ENCODE measurements around the gene NUBP1.

NUBP1 gene

DNA sequence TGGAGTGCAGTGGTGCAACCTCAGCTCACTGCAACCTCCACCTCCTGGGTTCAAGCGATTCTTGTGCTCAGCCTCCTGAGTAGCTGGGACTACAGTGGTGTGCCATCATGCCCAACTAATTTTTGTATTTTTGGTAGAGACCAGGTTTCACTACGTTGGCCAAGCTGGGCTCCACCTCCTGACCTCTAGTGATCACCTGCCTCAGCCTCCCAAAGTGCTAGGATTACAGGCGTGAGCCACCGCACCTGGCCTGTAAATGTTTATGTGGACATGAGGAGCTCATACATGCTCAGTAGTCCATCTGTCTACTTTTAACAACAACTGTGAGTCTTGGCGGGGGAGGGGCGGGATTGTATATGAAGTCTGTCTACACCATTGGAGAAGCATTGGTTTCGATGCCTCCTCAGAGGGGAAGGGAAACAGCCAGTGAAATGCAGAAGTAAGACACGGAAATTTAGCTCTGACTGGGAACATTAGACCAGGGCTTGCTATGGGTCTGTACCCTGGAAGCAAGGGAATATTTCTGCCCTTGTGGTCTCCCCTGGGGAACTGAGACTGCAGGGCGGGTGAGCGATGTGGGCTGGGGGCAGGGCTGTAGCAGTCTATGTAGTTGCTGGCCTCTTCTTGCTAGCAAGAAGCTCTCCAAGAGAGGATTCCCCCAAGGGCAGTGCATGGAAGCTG lies 9.3 kb downstream of the NUBP1 start:
- Histone ChIP-seq H3K4me1 (ENCODE audit: control insufficient read depth, insufficient read depth, low read length) (peaks cover 12% of the 10 kb centered on the region), H3K36me3 (ENCODE audit: control insufficient read depth, insufficient read depth, low read length, severe bottlenecking) (peaks cover 21% of the 10 kb centered on the region), H3K9ac (ENCODE audit: low read length) (no peak overlapping the region), H3K27me3 (replicated peaks; ENCODE audit: control insufficient read depth, insufficient read depth, low read length) (no peaks in the 10 kb centered on the region), H3K9me3 (ENCODE audit: control insufficient read depth, low read length) (no peaks in the 10 kb centered on the region), H3K4me3 (ENCODE audit: low read length) (no peak overlapping the region)
- no peak for DNase-seq (ENCODE audit: low read depth)

- H3K36me3 ChIP-seq (ENCODE audit: control insufficient read depth, insufficient read depth, low read length, severe bottlenecking) = peaks cover 28% of the 10 kb centered on the region
- no peak overlapping the region for H3K4me3 ChIP-seq (ENCODE audit: low read length)
- no peaks in the 10 kb centered on the region for H3K9me3 ChIP-seq (ENCODE audit: control insufficient read depth, low read length)
- H3K27me3 ChIP-seq (replicated peaks; ENCODE audit: control insufficient read depth, insufficient read depth, low read length) = no peaks in the 10 kb centered on the region
- H3K4me1 ChIP-seq (ENCODE audit: control insufficient read depth, insufficient read depth, low read length) = peaks cover 11% of the 10 kb centered on the region
- no peak overlapping the region for H3K9ac ChIP-seq (ENCODE audit: low read length)
- DNase-seq (ENCODE audit: low read depth) = no peak
Measured at GRCh38 chr16:10753670-10754069, 10.0 kb downstream of the NUBP1 start.

DNA sequence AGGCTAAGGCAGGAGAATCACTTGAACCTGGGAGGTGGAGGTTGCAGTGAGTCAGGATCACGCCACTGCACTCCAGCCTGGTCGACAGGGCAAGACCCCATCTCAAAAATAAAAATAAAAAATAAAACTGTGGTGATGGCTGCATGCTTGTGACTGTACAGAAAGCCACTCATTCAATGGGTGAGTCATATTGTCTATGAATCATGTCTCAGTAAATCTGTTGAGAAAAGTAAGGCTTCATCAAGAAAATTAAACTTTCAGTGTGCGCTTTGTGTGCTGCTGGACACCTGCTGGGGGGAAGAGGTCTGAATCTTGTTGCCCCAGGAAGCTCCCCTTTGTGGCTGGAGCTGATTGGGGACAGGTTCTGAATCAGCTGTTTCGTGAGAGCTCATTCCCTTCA lies 11.3 kb downstream of the NUBP1 start:
- DNase-seq (ENCODE audit: low read depth) = peak; percentile 42
- Histone ChIP-seq H3K36me3 (ENCODE audit: control insufficient read depth, insufficient read depth, low read length, severe bottlenecking) (peaks cover 39% of the 10 kb centered on the region), H3K27me3 (replicated peaks; ENCODE audit: control insufficient read depth, insufficient read depth, low read length) (no peaks in the 10 kb centered on the region), H3K9me3 (ENCODE audit: control insufficient read depth, low read length) (no peaks in the 10 kb centered on the region), H3K4me1 (ENCODE audit: control insufficient read depth, insufficient read depth, low read length) (no peaks in the 10 kb centered on the region), H3K4me3 (ENCODE audit: low read length) (no peak overlapping the region), H3K9ac (ENCODE audit: low read length) (no peak overlapping the region)

- Histone ChIP-seq H3K36me3 (ENCODE audit: control insufficient read depth, insufficient read depth, low read length, severe bottlenecking) (peaks cover 55% of the 10 kb centered on the region), H3K4me3 (ENCODE audit: low read length) (no peak overlapping the region), H3K4me1 (ENCODE audit: control insufficient read depth, insufficient read depth, low read length) (no peaks in the 10 kb centered on the region), H3K27me3 (replicated peaks; ENCODE audit: control insufficient read depth, insufficient read depth, low read length) (no peaks in the 10 kb centered on the region), H3K9ac (ENCODE audit: low read length) (no peak overlapping the region), H3K9me3 (ENCODE audit: control insufficient read depth, low read length) (no peaks in the 10 kb centered on the region)
- DNase-seq (ENCODE audit: low read depth) = no peak
Measured at GRCh38 chr16:10756574-10756973, 12.9 kb downstream of the NUBP1 start.

GRCh38 chr16:10760858-10761257 lies 17.2 kb downstream of the NUBP1 start:
- DNase-seq (ENCODE audit: low read depth) = no peak
- Histone ChIP-seq H3K27me3 (replicated peaks; ENCODE audit: control insufficient read depth, insufficient read depth, low read length) (no peaks in the 10 kb centered on the region), H3K4me1 (ENCODE audit: control insufficient read depth, insufficient read depth, low read length) (no peaks in the 10 kb centered on the region), H3K9ac (ENCODE audit: low read length) (no peak overlapping the region), H3K36me3 (ENCODE audit: control insufficient read depth, insufficient read depth, low read length, severe bottlenecking) (peaks cover 83% of the 10 kb centered on the region), H3K4me3 (ENCODE audit: low read length) (no peak overlapping the region), H3K9me3 (ENCODE audit: control insufficient read depth, low read length) (no peaks in the 10 kb centered on the region)

DNA sequence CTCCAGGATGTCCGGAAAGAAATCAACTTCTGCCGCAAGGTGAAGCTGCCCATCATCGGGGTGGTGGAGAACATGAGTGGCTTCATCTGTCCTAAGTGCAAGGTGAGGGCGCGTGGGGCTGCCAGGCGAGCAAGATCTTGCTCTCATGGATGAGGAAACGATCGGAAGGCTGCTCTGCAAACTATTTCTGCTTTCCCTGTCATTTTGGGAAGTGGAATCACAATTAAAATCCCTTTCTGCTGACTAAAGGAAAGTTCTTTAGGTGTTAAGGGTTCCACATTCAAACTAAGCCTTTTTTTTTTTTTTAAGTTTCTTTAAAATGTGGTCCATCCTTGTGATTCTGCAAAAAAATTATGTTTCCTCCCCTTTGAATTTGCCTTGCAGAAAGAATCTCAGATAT lies 17.7 kb downstream of the NUBP1 start:
- no peaks in the 10 kb centered on the region for H3K4me1 ChIP-seq (ENCODE audit: control insufficient read depth, insufficient read depth, low read length)
- H3K27me3 ChIP-seq (replicated peaks; ENCODE audit: control insufficient read depth, insufficient read depth, low read length) = no peaks in the 10 kb centered on the region
- peaks cover 82% of the 10 kb centered on the region for H3K36me3 ChIP-seq (ENCODE audit: control insufficient read depth, insufficient read depth, low read length, severe bottlenecking)
- no peaks in the 10 kb centered on the region for H3K9me3 ChIP-seq (ENCODE audit: control insufficient read depth, low read length)
- no peak for DNase-seq (ENCODE audit: low read depth)
- H3K9ac ChIP-seq (ENCODE audit: low read length) = no peak overlapping the region
- H3K4me3 ChIP-seq (ENCODE audit: low read length) = no peak overlapping the region

- Histone ChIP-seq H3K36me3 (ENCODE audit: control insufficient read depth, insufficient read depth, low read length, severe bottlenecking) (peaks cover 72% of the 10 kb centered on the region), H3K9ac (ENCODE audit: low read length) (no peak overlapping the region), H3K27me3 (replicated peaks; ENCODE audit: control insufficient read depth, insufficient read depth, low read length) (no peaks in the 10 kb centered on the region), H3K4me1 (ENCODE audit: control insufficient read depth, insufficient read depth, low read length) (no peaks in the 10 kb centered on the region), H3K4me3 (ENCODE audit: low read length) (no peak overlapping the region), H3K9me3 (ENCODE audit: control insufficient read depth, low read length) (no peaks in the 10 kb centered on the region)
- no peak for DNase-seq (ENCODE audit: low read depth)
Measured at GRCh38 chr16:10762336-10763016, 18.8 kb downstream of the NUBP1 start.

DNA sequence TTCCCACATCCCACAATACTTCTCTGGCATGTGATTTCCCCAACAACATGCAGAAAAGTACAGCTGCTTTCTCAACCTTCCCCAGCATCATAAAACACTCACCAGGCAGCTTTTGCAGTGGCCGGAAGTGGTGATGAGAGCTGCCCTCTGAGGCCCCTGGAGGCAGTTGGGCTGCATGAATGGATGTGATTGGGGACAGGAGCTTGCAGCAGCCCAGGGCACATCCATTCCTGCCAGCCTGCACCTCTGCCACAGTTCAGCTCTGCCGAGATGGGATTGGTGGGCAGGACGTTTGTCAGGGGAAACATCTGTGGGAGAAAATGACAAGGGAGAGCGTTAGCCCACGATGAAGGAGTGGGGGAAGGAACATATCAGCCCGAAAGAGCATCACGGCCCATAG lies 19.8 kb downstream of the NUBP1 start:
- Histone ChIP-seq H3K36me3 (ENCODE audit: control insufficient read depth, insufficient read depth, low read length, severe bottlenecking) (peaks cover 62% of the 10 kb centered on the region), H3K4me1 (ENCODE audit: control insufficient read depth, insufficient read depth, low read length) (no peaks in the 10 kb centered on the region), H3K9me3 (ENCODE audit: control insufficient read depth, low read length) (no peaks in the 10 kb centered on the region), H3K9ac (ENCODE audit: low read length) (no peak overlapping the region), H3K4me3 (ENCODE audit: low read length) (no peak overlapping the region), H3K27me3 (replicated peaks; ENCODE audit: control insufficient read depth, insufficient read depth, low read length) (no peaks in the 10 kb centered on the region)
- DNase-seq (ENCODE audit: low read depth) = no peak

DNA sequence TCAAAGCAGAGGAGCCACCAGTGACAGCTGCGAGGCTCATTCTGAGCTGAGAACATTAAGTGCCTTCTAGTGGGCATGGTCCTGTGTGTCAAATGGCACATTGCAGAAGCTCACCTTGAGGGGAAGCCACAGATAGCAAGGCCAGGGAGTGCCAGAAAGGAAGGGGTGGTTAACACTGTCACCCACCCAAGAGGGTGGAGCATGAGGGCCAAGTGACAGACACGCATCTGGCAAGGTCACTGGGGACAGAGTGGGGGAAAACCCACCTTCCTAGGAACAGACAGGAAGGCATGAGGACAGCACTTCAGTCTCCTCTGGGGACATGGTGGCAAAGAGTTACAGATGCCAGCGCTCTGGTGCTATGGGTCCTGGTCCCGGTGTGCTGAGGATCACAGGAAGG lies 22.1 kb downstream of the NUBP1 start:
- Histone ChIP-seq H3K4me1 (ENCODE audit: control insufficient read depth, insufficient read depth, low read length) (no peaks in the 10 kb centered on the region), H3K36me3 (ENCODE audit: control insufficient read depth, insufficient read depth, low read length, severe bottlenecking) (peaks cover 49% of the 10 kb centered on the region), H3K27me3 (replicated peaks; ENCODE audit: control insufficient read depth, insufficient read depth, low read length) (no peaks in the 10 kb centered on the region), H3K4me3 (ENCODE audit: low read length) (no peak overlapping the region), H3K9ac (ENCODE audit: low read length) (no peak overlapping the region), H3K9me3 (ENCODE audit: control insufficient read depth, low read length) (no peaks in the 10 kb centered on the region)
- DNase-seq (ENCODE audit: low read depth) = no peak

DNA sequence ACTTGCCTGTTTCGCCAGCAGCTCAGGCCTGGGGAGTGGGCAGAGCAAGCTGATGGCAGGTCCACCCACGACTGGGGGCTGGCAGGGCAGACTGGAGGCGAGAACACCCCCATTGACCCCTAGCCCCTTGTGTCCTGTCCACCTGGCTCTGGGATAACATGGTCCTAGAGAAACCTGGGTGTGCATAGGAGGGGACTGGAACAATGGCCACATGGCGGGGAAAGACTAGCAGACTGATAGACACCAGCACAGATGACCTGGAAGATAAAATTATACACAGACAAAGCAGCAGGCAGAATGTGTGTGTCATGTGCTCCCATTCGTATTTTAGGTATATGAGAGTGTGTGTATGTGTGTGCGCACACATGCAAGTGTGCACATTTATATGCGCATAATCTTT lies 23.5 kb downstream of the NUBP1 start:
- no peak overlapping the region for H3K4me3 ChIP-seq (ENCODE audit: low read length)
- H3K36me3 ChIP-seq (ENCODE audit: control insufficient read depth, insufficient read depth, low read length, severe bottlenecking) = peaks cover 36% of the 10 kb centered on the region
- no peak for DNase-seq (ENCODE audit: low read depth)
- H3K9ac ChIP-seq (ENCODE audit: low read length) = no peak overlapping the region
- H3K27me3 ChIP-seq (replicated peaks; ENCODE audit: control insufficient read depth, insufficient read depth, low read length) = no peaks in the 10 kb centered on the region
- H3K4me1 ChIP-seq (ENCODE audit: control insufficient read depth, insufficient read depth, low read length) = no peaks in the 10 kb centered on the region
- H3K9me3 ChIP-seq (ENCODE audit: control insufficient read depth, low read length) = no peaks in the 10 kb centered on the region

DNA sequence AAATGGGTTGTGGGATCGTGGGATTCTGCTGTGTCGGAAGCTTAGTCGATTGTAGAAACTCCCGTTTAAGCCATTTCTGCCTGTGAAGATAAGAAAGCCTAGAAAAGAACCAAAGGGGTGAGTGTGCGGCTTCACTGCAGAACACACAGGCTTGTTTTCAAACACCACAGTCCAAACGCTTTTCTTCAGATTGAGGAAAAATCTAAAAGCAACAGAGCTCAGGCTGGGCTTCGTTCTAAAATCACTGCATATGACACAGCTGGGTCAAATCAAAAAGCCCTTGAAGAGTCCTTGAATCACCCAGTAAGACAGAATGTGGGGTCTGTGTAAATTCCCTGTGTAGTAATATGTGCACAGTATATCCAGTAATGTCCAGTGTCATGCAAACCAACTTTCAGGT lies 25.7 kb downstream of the NUBP1 start:
- no peak overlapping the region for H3K9ac ChIP-seq (ENCODE audit: low read length)
- no peaks in the 10 kb centered on the region for H3K9me3 ChIP-seq (ENCODE audit: control insufficient read depth, low read length)
- no peak for DNase-seq (ENCODE audit: low read depth)
- H3K4me3 ChIP-seq (ENCODE audit: low read length) = no peak overlapping the region
- no peaks in the 10 kb centered on the region for H3K27me3 ChIP-seq (replicated peaks; ENCODE audit: control insufficient read depth, insufficient read depth, low read length)
- H3K4me1 ChIP-seq (ENCODE audit: control insufficient read depth, insufficient read depth, low read length) = no peaks in the 10 kb centered on the region
- H3K36me3 ChIP-seq (ENCODE audit: control insufficient read depth, insufficient read depth, low read length, severe bottlenecking) = peaks cover 19% of the 10 kb centered on the region

- Histone ChIP-seq H3K4me3 (ENCODE audit: low read length) (no peak overlapping the region), H3K27me3 (replicated peaks; ENCODE audit: control insufficient read depth, insufficient read depth, low read length) (peaks cover 3% of the 10 kb centered on the region), H3K9me3 (ENCODE audit: control insufficient read depth, low read length) (no peaks in the 10 kb centered on the region), H3K36me3 (ENCODE audit: control insufficient read depth, insufficient read depth, low read length, severe bottlenecking) (peaks cover 8% of the 10 kb centered on the region), H3K9ac (ENCODE audit: low read length) (no peak overlapping the region), H3K4me1 (ENCODE audit: control insufficient read depth, insufficient read depth, low read length) (no peaks in the 10 kb centered on the region)
- peak; percentile 77 for DNase-seq (ENCODE audit: low read depth)
Measured at GRCh38 chr16:10770907-10771306, 27.3 kb downstream of the NUBP1 start.

Measured in adipocyte (in vitro differentiated cells).